Stimulated activated CD4-positive, alpha-beta T cell treated with anti-CD3 and anti-CD28 coated beads, TNF-alpha, amount 100 ng/mL, for 24 hours (primary cell): ENCODE measurements around the gene SDHA.
"Not testable (repeated sequence)": the region's sequence is repeated elsewhere in the genome, so short reads cannot be mapped to it uniquely, and the experiment has no call there.

Source experiments
- DNase-seq, 3 experiments: peaks; one replicate each; pipeline ENCODE4 v3.0.0-alpha.2; 2020; ENCODE audit warnings: low read depth in 3 of 3

Gene SDHA

DNA sequence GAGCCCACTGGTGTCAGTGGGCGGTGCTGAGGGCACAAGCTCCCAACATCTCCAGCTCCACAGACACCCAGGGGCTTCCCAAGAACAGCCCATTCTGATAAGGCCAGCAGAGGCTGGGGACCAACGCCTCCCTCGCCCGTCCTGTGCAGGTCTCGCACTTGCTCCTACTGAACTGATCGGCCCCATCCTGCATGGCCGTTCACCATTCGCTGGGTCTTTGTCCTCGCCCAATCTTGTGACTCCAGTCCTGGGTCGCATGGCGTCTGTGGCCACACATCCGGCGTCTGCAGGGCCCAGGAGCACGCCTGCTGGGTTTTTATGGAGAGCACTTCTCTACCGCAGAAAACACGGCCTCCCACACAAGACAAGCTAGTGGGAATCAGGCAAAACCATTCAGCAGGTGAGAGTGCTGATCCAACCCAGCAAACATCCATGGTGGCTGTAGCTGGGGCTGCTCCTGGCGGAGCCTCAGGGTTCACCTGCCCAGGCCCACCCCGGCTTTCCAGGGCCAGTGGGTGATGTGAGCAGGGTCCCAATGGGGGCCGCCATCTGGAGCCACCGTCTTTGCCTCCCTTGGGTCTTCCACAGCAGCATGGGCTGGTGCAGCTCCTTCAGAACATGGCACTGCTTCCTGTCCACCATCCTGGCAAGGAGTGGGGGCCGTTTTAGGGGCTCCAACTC lies 19.5 kb upstream of the SDHA start:
- DNase-seq, result no peak

DNA sequence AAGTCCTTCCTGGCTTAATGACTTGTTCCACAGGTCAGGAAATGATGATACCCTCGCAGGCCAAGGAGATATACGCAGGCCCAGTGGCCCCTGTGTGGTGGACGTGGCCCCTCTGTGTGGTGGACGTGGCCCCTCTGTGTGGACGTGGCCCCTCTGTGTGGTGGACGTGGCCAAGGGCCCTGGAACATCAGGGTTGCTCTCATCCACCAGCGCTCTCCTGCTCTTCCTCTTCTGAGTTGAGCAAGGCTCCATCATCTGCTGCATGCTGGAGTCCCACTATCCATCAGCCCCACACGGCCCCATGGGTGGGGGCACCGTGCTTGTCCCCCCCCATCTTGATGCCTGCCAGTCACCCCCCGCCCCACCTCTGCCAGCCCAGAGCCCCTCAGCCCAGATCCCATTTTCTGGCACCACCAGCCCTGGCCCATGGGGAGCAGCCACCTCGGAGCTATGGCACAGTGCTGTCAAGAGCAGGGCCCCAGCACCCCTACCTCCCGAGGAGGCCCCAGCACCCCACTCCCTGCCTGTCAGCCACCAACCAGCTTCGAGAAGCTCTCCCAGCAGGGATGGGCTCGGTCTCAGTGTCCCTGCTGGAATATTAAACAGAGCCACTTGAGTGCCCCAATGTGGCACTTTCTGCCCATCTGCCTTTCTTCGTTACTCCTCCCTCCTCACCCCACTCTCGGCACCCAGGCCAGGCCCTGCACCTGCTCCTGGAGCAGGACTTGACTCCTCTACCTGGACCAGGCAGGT lies 18.7 kb upstream of the SDHA start:
- no peak for DNase-seq

DNA sequence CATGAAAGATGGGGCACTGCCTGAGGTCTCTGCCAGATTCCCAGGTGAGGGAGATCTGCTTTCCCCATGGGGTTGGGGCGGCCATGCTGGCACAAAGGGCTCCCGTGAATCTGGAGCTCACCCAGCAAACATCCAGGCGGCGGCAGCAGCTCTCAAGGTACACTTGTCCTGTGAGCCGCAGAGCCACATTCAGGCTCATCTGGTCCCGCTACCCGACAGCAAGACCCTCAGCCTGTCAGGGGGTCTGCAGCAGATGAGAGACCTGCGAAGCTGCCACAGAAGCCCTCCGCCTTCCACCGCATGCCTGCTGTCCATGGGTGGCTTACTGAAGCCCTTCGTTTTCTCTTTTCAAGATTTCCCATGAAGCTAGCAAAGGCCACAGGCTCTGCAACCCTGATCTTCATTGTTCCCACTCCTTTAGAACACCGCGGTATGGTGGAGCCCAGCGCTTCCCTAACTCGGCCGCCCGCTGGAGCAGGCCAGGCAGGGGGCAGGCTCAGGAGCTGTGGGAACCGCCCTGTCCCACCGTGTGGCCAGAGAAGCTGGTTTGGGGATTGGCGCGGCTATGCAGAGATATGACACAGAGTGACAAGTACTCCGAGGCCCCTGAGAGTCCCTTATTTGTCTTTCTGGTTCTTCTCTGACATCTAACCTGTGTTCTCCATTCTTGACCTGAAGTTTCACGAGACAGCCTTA lies 18.0 kb upstream of the SDHA start:
- no peak for DNase-seq

DNA sequence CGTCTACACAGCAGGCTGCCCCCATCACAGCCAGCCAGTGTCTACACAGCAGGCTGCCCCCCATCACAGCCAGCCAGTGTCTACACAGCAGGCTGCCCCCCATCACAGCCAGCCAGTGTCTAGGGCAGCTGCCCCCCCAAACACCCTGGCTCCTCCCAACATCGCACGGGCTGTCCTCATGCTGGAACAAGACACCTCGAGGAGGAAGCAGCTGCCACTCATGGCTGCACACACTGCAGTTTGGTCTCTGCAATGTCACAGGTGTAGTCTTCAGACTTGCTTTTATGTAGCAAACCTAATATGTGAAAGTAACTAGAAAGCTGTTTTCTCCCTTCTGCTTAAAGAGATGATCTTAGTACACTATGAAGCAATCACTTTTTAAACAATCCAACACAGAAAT lies 17.1 kb upstream of the SDHA start:
- no peak for DNase-seq

DNA sequence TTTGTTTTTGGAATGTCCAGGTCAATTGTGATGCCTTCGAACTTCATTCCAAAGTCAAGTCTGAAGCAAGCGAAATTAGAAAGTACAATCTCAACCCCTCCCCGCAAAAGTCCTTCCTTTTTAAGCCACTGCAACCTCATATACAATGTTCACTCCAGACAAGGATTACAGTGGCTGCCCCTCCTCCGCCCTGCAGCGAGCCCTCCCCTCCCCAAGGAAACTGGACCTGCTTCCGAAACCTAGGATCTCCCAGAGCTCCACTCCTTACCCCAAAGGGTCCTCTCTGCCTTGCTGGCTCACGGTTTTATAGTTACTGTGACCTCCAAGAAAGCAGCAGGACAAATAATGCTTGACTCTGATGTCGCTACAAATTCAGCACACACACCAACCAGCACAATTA lies 16.4 kb upstream of the SDHA start:
- DNase-seq, result no peak

DNA sequence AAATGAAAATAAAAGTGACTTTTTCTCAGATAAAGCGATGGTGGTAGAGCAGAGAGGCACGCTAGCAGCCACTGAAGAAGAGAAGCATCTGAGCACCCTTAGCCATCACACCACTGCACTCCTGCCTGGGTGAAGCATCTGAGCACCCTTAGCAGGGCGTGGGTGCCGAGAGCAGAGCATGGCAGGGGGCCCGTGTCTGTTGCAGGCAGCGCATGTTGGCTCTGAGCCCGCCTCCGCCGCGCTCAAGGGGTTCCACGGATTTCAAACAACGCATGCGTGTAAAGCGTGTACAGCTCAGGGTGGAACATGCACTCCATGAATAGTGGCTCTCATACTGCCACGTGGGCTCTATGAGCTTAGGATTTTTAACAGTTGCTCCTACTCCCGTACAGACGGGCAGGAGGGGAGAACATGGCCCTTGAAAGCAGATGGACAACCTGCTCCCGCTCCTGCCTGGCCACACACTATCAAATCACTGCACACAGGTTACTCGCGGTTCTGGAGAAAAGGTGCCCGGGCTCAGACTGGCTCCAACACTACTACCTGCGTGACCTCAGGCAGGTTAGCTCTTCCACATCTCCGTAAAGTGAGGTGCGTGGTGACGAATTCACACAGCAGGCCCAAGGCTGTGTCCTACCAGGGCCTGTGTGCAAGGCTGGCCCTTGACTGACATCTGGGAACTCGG lies 14.7 kb upstream of the SDHA start:
- no peak for DNase-seq

DNA sequence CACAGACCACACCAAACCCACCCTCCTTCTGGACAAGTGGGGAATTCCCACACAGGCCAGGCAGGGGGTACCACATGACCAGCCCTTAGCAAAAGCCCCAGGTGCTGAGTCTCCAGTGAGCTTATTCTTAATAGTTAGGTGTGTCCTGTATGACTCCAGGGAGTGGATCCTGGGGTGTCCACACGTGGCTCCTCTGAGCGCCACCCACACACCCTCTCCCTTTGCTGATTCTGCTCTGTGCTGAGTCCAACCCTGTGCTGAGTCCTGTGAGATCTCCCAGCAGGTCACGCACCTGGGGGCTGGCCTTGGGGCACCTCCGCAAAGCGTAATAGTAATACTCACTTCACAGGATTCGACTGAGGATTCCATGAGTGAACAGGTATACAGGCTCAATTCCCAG lies 14.1 kb upstream of the SDHA start:
- DNase-seq, result no peak

DNA sequence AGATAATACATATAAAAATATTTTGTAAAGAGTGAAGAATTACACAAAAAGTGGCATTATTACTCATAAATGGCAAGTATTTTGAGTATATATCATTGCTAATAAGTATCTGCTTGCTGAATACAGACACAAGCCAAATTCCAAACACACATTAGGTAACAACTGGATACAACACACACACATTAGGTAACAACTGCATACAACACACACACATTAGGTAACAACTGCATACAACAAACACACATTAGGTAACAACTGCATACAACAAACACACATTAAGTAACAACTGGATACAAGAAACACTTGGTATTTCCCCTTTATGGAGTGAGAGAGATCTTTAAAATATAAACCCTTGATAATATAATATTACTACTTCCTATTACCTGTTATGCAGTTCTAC lies 13.7 kb upstream of the SDHA start:
- DNase-seq, result no peak

DNA sequence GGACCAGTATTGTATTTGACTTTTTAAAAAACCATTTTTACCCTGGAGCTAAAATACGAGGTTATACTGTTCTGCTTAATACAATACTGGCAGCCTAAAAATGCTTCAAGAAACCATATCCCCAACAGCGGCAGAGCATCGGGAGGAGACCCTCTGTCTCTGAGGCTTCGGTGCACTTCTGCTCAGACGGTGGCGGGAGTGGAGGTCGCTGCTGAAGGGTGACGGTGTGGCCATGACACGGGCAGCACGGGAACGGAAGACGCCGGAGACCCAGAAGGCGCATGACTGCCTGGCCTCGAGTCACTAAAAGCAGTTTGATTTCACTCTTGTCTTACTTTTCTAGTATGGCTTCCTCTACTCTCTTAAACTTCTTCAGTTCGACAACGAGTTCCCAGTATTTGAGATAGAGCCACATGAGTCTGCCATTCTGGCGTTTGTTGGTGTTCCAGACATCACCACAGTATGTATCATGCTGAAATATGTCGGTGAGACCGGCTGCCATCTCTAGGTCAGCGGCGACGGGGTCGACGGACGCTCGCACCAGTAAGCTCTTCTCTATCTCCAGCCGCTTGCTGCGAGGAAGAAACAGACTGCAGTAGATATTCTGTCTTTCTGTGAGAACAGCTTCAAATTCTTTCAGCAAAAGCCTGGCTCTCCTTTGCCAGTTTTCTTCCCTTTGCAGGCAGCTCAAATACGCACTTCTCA lies 13.0 kb upstream of the SDHA start:
- DNase-seq, result no peak

DNA sequence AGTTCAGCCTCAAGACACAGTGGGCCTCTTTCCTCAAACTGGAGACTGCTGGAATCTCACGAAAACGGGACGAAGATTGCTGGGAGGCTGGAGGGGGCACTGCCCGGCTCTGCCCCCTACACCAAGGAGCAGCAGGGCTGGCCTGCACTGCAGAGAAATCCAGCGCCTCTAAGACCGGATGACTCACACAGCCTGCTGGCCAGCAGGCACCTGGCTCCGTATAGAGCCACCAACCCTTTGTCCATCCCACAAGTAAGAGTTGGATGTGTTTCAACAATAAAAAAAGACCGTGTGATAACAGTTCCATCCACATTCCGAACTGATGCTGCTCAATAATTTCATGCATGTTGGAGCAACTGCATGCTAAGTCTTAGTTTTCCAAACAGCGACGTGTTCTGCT lies 11.7 kb upstream of the SDHA start:
- DNase-seq, result no peak

DNA sequence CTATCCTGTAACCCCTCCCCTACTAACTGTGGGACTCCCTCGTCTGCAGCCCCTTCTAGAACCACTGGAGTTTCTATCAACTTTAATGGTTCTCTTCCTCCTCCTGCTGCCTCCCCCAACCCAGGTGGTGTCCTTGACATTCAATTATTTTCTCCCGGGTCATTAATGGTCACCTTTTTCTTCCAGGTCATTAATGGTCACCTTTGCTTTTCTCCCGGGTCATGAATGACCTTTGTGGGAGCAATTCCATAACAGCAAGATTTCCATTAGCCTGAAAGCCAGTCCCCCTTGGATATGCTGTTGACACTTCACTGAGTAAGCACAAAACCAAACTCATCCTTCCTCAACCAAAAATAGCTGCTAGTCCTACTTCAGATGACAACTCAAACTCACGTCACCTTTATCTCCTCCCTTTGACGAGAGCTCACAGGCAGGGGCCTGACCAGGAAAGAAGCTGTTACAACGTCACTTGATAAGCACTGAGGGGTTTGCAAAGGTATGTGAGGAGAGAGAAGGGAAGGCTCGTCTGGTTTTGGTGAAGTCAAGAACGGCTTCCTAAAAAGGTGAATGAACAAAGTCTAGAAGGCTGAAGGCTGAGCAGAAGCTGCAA lies 11.1 kb upstream of the SDHA start:
- DNase-seq, result no peak

DNA sequence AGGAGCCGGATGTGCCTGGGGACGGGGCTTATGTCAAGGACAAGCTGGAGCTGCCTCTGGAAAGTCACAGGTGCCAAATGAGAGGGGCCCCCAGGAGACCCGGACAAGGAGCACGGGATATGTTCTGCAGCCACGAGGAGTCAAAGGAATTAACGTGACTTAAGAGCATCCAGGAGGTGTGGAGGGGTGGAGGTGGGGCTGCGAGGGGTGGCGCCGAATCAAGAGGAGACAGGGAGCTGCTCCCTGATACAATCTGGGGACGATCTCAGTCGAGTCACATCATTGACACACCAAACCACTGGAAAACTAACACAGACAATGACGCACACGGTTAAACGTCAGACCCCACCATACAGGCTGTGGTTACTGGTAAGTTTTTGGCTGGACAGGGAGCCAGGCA lies 10.5 kb upstream of the SDHA start:
- no peak for DNase-seq

DNA sequence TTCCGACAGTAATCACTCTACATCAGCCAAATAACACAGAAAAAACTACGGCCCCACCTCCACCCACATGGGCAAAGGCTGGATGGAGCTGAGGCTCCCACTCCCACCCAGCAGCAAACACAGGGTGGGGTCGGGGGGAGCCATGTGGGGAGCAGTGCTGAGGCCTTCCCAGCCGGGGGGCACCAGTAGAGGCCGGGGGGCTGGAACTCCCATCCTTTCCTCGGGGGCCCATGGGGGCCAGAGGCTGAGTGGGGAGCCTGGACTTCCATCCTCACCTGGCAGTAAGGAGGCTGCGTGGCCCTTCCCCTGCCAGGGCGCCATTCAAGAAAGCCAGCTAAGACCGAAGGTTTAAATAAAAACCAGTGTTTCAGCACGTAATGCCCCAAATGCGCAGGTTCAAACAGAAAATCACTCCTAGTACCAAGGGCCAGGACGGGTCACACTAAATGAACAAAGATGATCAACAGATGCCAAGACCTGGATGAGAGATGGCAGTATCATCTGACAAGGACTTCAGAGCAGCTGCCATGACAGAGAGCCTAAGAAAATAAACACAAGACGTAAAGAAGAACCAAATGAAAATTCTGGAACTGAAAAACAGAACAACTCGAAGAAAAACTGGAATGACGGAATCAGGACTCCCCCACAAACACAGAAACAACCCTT lies 9.5 kb upstream of the SDHA start:
- DNase-seq, result no peak

DNA sequence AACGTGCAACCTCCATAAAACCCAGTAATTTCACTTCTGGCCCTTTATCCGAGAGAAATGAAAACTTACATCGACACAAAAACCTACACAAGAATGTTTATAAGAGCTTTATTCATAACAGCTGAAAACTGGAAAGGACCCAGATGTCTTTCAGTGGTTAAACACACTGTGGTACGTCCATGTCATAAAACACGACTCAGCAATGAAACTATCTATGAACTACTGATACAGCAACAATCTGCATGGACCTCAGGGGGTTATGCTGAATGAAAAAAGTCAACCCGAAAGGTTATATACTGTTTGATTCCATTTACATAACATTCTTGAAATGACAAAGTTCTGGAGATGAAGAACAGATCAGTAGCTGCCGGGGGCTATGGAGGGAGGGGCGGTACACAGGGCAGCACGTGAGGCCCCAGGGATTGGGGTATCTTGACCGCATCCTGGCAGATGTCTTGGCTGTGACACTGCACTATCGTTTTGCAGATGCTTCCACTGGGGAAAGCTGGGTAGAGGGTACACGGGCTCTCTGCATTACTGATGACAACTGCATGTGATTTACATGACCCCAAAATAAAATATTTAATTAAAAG lies 4.2 kb upstream of the SDHA start:
- no peak for DNase-seq

DNA sequence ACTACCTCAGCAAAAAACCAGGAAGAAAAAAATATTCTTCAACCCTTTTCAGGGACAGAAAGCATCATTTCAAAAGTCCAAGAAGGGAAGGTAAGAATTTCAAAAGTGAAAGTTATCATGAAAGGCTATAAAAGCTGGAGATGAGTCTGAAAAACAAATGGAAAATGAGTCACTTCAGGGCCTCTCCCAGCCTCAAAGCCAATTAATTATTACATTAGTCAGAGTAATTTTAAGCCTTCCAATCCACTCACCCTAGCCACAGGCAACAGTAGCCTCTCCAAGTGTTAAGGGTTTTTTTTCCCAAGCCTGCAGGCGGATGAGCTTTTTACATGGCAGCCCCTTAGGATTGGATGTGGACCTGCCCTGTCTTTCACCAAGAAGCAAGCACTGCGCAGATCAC lies 2.9 kb upstream of the SDHA start:
- DNase-seq, result not testable (repeated sequence)

DNA sequence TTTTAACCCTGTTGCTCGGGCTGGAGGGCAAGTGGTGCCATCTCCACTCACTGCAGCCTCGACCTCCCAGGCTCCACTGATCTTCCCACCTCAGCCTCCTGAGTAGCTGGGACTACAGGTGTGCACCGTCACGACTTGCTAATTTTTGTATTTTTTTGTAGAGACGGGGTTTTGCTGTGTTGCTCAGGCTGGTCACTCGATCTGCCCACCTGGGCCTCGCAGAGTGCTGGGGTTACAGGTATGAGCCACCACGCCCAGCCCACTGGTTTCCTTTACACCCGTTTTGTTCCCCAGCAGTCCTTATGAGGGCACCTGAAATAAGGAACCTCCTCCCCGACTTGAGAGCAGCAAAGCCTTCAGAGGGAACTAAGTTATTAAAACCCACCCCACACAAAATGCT lies 2.0 kb upstream of the SDHA start:
- DNase-seq, result not testable (repeated sequence)

DNA sequence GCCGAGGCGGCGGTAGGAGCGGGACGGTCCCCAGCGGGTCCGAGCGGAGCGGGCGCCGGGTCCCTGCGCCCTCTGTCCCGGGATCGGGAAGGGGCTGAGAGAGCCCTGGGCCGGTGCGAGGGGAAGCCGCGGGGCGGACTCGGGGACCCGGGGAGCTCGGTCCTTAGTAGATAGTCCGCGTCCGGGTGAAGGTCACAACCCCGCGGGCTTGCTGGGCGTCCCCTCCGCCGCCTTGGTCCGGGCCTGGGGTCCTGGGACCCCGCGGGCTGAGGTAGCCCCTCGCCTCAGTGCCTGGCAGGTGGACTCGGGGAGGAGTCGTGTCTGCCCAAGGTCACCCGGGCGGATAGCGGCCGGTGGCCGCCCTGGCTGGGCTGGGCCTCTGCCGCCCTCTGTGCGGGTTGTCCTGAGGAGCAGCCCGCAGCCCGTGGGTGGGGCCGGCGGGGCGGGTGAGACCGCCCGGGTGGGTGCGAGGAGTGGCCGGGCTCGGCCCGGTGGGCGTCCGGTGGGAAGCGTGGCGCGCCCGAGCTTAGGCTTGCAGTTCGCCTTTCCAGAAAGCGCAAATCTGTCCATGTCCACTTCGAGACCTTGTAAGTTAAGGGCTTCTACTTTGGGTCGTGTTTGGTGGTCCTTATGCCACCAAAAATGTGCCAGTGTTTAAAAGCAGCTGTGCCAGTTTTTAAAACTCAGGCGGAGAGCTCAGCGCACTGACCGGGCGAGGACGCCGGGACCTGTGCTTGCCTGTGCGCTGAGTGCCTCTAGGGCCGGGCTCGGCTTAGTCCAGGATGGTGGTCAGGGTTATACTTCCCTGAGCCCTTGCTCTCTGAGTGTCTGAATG lies 554 bp downstream of the SDHA start:
- DNase-seq, result peak in 1 of 3 experiments; percentile 9

DNA sequence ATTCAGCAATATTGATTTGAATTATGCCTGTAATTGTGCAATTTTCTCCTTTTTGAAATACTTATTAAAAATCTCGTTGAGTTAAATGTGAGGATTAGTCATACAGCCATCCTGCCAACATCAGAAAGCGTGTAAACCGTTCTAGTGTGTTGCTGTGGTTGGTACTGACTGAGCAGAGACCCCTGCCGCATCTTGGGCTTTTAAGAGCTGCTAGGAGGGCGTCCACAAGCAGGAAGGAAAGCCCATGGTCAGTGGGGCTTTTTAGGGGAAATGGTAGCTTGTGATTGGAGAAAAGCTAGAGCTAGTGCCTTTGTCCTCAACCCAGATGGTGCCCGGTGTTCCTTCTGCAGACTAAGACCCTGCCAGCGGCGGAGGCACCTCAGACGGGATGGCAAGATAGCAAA lies 1.3 kb downstream of the SDHA start:
- DNase-seq, result no peak

DNA sequence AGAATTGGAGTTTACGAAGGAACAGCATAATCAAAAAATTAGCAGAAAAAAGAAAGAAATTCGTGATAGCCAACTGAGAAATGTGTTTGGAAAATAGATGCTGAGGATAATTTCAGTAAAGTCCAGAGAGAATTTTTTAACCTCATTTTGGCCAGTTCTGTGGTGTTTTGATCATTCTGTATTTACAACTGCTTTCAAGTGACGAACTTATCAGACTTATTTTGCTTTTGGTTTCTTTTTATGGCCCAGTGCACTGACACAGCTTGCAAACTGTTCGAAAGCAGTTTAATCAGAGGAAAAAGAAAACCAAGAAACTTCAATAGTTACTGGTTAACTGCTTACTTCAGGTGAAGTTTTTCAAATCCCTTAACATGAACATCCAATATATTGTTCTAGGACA lies 1.9 kb downstream of the SDHA start:
- no peak for DNase-seq
